Neural progenitor cell (in vitro differentiated cells): ENCODE results near the gene EOGT.

Experiments
- CTCF ChIP-seq: fragments of 200-600 bp; sonication (generic); IDR thresholded peaks from 2 replicates; pipeline ENCODE4 v1.5.1; 2017; ENCODE audit warnings: antibody characterized with exemption, mild to moderate bottlenecking
- EZH2 ChIP-seq: fragments of 200-600 bp; sonication (generic); IDR thresholded peaks from 2 replicates; pipeline ENCODE4 v1.6.1; 2017; ENCODE audit warnings: antibody characterized with exemption, mild to moderate bottlenecking, moderate library complexity

GRCh38 chr3:68931406-68932149 is 81.9 kb downstream of the EOGT start:
- TF ChIP-seq EZH2 (no peak), CTCF (no peak)
